Esophagus squamous epithelium (tissue), 4 donors: Measurements from ENCODE around the gene PRRT1B.

Experiments used
- POLR2A ChIP-seq, 4 donors: fragments of 450-650 bp; IDR thresholded peaks; one replicate each; pipeline ENCODE4 v1.6.1; 2017; ENCODE audit warnings: antibody characterized with exemption in 4 of 4, mild to moderate bottlenecking in 4 of 4, moderate library complexity in 3 of 4
- TF ChIP-seq, protein P1 (sequence below), 6 experiments: fragments of 450-650 bp in 4 of 6; fragments of 200-600 bp in 2 of 6; sonication (generic) in 2 of 6; IDR thresholded peaks; one replicate each; pipeline ENCODE4 v1.5.1; 2016 to 2019; ENCODE audit warnings: antibody characterized with exemption in 6 of 6, mild to moderate bottlenecking in 4 of 6, moderate library complexity in 4 of 6

DNA sequence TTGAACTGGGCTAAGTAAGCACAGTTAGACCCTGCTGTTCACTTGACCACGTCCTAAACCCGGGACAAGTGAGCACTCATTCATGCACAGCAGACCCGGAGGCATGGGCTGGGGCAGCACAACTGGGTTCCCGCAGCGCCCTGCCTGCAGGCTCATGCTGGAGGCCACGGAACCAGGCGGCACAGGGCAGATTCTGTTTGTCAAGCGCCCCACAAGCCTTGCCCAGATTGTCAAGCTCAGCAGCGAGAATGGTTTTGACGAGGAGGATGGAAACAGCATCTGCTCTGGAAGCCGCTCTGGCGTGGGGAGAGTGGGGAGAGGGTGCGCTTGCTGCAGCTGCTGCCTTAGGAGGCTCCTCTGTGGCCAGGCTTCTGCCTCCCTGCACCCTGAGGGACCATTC is 32.7 kb downstream of the PRRT1B start:
- TF ChIP-seq, protein P1, sequence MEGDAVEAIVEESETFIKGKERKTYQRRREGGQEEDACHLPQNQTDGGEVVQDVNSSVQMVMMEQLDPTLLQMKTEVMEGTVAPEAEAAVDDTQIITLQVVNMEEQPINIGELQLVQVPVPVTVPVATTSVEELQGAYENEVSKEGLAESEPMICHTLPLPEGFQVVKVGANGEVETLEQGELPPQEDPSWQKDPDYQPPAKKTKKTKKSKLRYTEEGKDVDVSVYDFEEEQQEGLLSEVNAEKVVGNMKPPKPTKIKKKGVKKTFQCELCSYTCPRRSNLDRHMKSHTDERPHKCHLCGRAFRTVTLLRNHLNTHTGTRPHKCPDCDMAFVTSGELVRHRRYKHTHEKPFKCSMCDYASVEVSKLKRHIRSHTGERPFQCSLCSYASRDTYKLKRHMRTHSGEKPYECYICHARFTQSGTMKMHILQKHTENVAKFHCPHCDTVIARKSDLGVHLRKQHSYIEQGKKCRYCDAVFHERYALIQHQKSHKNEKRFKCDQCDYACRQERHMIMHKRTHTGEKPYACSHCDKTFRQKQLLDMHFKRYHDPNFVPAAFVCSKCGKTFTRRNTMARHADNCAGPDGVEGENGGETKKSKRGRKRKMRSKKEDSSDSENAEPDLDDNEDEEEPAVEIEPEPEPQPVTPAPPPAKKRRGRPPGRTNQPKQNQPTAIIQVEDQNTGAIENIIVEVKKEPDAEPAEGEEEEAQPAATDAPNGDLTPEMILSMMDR (IDR thresholded peaks at IDR 0.05) = no peak
- TF ChIP-seq POLR2A (IDR thresholded peaks at IDR 0.05) = no peak
